Gastroesophageal sphincter (tissue), 3 donors: ENCODE data around the gene RMND5A.

Source experiments
- CTCF ChIP-seq, 4 experiments: fragments of 200-600 bp in 2 of 4; fragments of 450-650 bp in 2 of 4; sonication (generic) in 1 of 4; IDR thresholded peaks; one replicate each; pipeline ENCODE4 v1.5.1; 2017 to 2019; ENCODE audit warnings: antibody characterized with exemption in 4 of 4, mild to moderate bottlenecking in 2 of 4, moderate library complexity in 2 of 4
- POLR2A ChIP-seq, 2 donors: fragments of 450-650 bp; IDR thresholded peaks; one replicate each; pipeline ENCODE4 v1.6.1; 2017; ENCODE audit warnings: antibody characterized with exemption in 2 of 2, mild to moderate bottlenecking in 2 of 2, moderate library complexity in 1 of 2

- TF ChIP-seq POLR2A (IDR thresholded peaks at IDR 0.05) (no peak), CTCF (IDR thresholded peaks at IDR 0.05) (no peak)
These were observed 33.5 kb downstream of the RMND5A start for GRCh38 chr2:86753606-86754005.
